ENCODE data around the gene PRKCA.

Gene PRKCA

DNA sequence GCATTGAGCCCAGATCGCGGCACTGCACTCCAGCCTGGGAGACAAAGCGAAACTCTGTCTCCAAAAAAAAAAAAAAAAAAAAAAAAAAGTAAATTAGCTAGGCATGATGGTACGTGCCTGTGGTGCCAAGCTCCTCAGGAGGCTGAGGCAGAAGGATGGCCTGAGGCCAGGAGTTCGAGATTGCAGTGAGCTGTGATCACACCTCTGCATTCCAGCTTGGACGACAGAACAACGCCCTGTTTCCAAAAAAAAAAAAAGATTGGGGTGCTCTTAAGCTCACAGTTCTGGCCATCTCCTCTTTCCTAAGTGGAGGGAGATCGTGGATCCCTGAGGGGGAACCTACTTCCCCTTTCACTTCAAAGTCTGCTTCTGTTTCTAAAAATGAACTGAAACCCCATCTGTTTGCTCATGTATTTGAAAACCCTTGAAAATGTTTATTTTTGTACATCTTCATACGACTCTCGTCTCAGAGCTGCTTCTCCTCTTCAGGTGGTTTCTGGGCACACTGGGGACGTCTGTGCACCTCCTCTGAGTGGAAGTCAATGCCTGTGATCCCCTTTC lies 138.8 kb downstream of the PRKCA start:
- H3K4me1 ChIP-seq (ENCODE audit: control insufficient read depth, insufficient read depth, low read length, unreplicated experiment) = peaks cover 8% of the 10 kb centered on the region
- peaks cover 82% of the 10 kb centered on the region for H3K79me2 ChIP-seq (ENCODE audit: control insufficient read depth, insufficient read depth, low read length, unreplicated experiment)
- H2AFZ ChIP-seq (ENCODE audit: low read length, unreplicated experiment) = no peak overlapping the region
- no peaks in the 10 kb centered on the region for H3K27me3 ChIP-seq (ENCODE audit: insufficient read depth, low read length)
- no peak overlapping the region for H3K4me3 ChIP-seq (ENCODE audit: low read depth, low read length)
- no peak overlapping the region for H3K27ac ChIP-seq (ENCODE audit: low read depth, low read length)
- H3K36me3 ChIP-seq (ENCODE audit: insufficient read depth, low read length) = peaks cover 6% of the 10 kb centered on the region; the same call in 1 of the 2 replicates

DNA sequence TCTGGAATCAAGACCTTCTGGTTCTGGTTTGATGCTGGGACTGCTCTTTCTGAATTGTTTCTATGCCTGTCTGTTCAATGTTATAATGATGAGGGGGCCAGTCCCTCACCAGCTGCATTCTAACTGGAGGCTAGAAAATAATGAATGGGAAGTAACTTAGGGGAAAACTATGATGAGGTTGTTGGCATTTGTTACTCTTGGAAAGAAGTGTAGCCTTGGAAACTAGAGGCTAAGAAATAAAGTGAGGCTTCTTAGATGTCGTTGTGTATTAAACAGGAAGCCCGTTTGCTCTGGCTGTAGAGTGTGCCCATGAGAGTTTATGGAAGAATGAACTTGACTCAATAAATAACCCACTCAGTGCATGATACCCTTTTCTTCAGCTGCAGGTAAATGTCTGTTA lies 140.8 kb downstream of the PRKCA start:
- H2AFZ ChIP-seq (ENCODE audit: low read length, unreplicated experiment) = no peak overlapping the region
- peaks cover 6% of the 10 kb centered on the region; the same call in 1 of the 2 replicates for H3K36me3 ChIP-seq (ENCODE audit: insufficient read depth, low read length)
- H3K27me3 ChIP-seq (ENCODE audit: insufficient read depth, low read length) = no peaks in the 10 kb centered on the region
- peaks cover 2% of the 10 kb centered on the region for H3K4me1 ChIP-seq (ENCODE audit: control insufficient read depth, insufficient read depth, low read length, unreplicated experiment)
- H3K4me3 ChIP-seq (ENCODE audit: low read depth, low read length) = no peak overlapping the region
- H3K79me2 ChIP-seq (ENCODE audit: control insufficient read depth, insufficient read depth, low read length, unreplicated experiment) = peaks cover 86% of the 10 kb centered on the region
- H3K27ac ChIP-seq (ENCODE audit: low read depth, low read length) = no peak overlapping the region

DNA sequence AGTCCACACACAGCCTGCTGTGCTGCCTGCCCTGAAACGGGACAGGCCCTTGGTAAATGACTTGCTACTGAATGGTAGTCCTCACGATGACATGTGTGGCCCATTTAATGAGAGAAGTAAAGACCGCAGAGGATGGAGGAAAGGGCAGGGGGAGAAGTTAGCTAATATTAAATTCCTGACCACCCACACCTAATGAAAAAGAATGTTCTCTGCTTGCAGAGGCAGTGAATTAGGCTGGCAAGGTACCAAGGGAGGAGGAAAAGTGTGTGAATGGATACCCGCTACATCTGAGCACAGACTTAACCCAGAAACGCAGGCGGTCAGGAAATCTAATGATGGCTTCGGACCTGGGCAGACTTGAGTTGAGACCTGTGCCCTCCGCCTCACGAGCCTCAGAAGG lies 141.2 kb downstream of the PRKCA start:
- H3K36me3 ChIP-seq (ENCODE audit: insufficient read depth, low read length) = peaks cover 6% of the 10 kb centered on the region; the same call in 1 of the 2 replicates
- no peak overlapping the region for H3K4me3 ChIP-seq (ENCODE audit: low read depth, low read length)
- peaks cover 2% of the 10 kb centered on the region for H3K4me1 ChIP-seq (ENCODE audit: control insufficient read depth, insufficient read depth, low read length, unreplicated experiment)
- no peak overlapping the region for H3K27ac ChIP-seq (ENCODE audit: low read depth, low read length)
- H3K79me2 ChIP-seq (ENCODE audit: control insufficient read depth, insufficient read depth, low read length, unreplicated experiment) = peaks cover 85% of the 10 kb centered on the region
- H3K27me3 ChIP-seq (ENCODE audit: insufficient read depth, low read length) = no peaks in the 10 kb centered on the region
- H2AFZ ChIP-seq (ENCODE audit: low read length, unreplicated experiment) = no peak overlapping the region

DNA sequence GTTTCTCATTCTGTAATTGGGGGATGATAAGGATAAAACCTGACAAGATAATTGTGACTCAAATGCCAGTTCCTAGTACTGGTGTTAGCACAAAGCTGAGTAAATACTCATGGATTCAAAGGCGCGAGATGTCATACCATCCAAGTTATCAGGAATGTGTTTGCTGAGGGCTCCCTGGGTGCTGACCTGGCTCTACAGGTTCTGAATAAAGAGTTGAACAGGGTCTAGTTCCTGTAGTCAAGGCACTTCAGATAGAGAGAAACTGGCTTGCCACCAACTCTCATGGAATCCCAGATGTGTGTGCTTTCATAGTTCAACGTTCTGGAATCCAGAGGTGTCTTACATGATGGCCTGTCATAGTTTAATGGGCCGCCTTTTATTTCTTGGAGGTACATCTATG lies 141.6 kb downstream of the PRKCA start:
- Histone ChIP-seq H3K4me3 (ENCODE audit: low read depth, low read length) (no peak overlapping the region), H3K79me2 (ENCODE audit: control insufficient read depth, insufficient read depth, low read length, unreplicated experiment) (peaks cover 85% of the 10 kb centered on the region), H3K4me1 (ENCODE audit: control insufficient read depth, insufficient read depth, low read length, unreplicated experiment) (peaks cover 2% of the 10 kb centered on the region), H3K36me3 (ENCODE audit: insufficient read depth, low read length) (peaks cover 6% of the 10 kb centered on the region; the same call in 1 of the 2 replicates), H3K27ac (ENCODE audit: low read depth, low read length) (no peak overlapping the region), H2AFZ (ENCODE audit: low read length, unreplicated experiment) (no peak overlapping the region), H3K27me3 (ENCODE audit: insufficient read depth, low read length) (no peaks in the 10 kb centered on the region)

DNA sequence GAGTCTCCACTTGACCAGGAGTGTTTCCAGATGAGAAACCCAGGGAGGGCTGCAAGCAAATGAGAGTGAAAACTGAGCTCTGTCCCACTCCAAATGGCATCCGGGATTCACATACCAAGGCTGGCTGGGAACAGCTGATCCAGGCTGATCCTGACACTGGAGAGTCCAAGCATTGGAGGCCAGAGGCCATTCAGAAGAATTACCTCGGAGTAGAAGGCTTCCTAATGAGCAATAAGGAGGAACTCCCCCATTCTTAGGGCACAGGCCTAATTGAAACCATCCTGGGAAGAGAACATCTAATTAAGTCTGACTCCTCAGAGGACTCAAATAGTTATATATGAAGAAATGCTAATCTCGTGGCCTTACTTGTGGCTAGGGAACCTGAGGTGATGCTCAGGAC lies 142.8 kb downstream of the PRKCA start:
- Histone ChIP-seq H3K27me3 (ENCODE audit: insufficient read depth, low read length) (no peaks in the 10 kb centered on the region), H3K79me2 (ENCODE audit: control insufficient read depth, insufficient read depth, low read length, unreplicated experiment) (peaks cover 87% of the 10 kb centered on the region), H3K36me3 (ENCODE audit: insufficient read depth, low read length) (peaks cover 6% of the 10 kb centered on the region; the same call in 1 of the 2 replicates), H3K4me1 (ENCODE audit: control insufficient read depth, insufficient read depth, low read length, unreplicated experiment) (peaks cover 2% of the 10 kb centered on the region), H3K4me3 (ENCODE audit: low read depth, low read length) (no peak overlapping the region), H2AFZ (ENCODE audit: low read length, unreplicated experiment) (no peak overlapping the region), H3K27ac (ENCODE audit: low read depth, low read length) (no peak overlapping the region)

DNA sequence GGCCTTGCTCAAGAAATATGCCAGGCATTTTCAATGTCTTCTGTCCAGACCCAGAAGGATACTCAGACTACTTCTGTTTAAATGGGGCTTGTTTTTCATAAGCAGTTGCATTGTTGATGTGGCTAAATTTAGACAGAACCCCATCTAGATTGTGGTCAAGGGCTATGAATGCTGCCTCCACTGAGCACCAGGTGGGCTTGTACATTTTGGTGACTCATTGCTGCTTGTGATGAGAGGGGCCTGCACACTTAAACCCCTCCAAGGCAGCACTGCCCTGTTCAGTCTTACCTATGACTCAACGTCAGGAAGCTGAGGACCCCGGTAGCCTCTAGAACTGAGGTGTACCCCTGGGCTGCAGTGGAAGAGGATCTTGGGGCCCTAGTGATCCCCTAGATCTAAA lies 144.0 kb downstream of the PRKCA start:
- peaks cover 86% of the 10 kb centered on the region for H3K79me2 ChIP-seq (ENCODE audit: control insufficient read depth, insufficient read depth, low read length, unreplicated experiment)
- no peaks in the 10 kb centered on the region for H3K27me3 ChIP-seq (ENCODE audit: insufficient read depth, low read length)
- no peak overlapping the region for H3K4me3 ChIP-seq (ENCODE audit: low read depth, low read length)
- H3K4me1 ChIP-seq (ENCODE audit: control insufficient read depth, insufficient read depth, low read length, unreplicated experiment) = peaks cover 2% of the 10 kb centered on the region
- peaks cover 6% of the 10 kb centered on the region; the same call in 1 of the 2 replicates for H3K36me3 ChIP-seq (ENCODE audit: insufficient read depth, low read length)
- no peak overlapping the region for H3K27ac ChIP-seq (ENCODE audit: low read depth, low read length)
- H2AFZ ChIP-seq (ENCODE audit: low read length, unreplicated experiment) = no peak overlapping the region

DNA sequence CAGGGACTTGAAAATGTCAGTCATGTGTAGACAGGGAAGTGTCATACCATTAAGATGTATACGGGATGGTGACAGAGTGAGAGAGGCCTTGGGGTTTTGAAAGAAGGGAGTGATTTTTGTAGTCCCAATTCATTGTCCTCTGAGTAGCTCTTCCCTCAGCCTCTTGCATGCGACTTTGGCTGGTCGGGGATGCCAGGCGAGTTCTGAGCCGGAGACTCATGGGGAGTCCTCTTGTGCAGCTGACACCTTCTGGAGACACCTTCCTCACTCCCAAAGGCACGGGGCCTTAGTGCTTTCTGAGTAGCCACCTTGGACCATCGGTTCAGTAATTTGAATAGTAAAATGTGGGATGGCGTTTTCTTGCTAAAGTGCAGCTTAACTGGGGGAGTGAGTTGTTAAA lies 144.7 kb downstream of the PRKCA start:
- H3K27ac ChIP-seq (ENCODE audit: low read depth, low read length) = no peak overlapping the region
- H3K79me2 ChIP-seq (ENCODE audit: control insufficient read depth, insufficient read depth, low read length, unreplicated experiment) = peaks cover 88% of the 10 kb centered on the region
- no peak overlapping the region for H2AFZ ChIP-seq (ENCODE audit: low read length, unreplicated experiment)
- no peaks in the 10 kb centered on the region for H3K27me3 ChIP-seq (ENCODE audit: insufficient read depth, low read length)
- H3K36me3 ChIP-seq (ENCODE audit: insufficient read depth, low read length) = peaks cover 6% of the 10 kb centered on the region; the same call in 1 of the 2 replicates
- peaks cover 2% of the 10 kb centered on the region for H3K4me1 ChIP-seq (ENCODE audit: control insufficient read depth, insufficient read depth, low read length, unreplicated experiment)
- H3K4me3 ChIP-seq (ENCODE audit: low read depth, low read length) = no peak overlapping the region

DNA sequence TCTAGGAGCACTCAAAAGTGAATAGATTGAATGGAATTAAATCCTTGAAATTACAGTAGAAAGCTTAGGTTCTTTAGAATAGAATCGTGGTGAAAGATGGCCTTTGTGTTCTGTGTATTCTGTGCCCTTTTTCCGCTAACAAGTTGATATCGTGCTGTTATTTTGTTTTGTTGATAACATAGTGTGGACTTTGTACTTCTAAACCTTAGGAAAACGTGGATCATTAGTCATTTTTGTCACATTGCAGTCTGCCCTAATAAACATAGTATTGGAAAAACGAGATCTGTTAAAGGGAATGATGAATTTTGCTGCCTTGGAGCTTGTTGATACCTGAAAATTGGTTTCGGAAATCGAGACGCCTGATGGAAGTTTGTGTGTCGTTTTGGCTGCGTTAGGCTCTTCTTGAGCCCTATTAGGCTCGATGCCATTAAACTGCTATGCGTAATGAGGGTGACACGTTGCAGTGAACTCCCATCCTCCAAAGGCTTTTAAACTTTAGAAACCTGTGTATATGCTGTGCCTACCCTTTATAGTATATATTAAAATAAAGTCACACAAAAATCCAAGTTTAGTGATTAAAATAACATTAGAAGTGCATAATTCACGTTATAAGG lies 145.7 kb downstream of the PRKCA start:
- H3K27ac ChIP-seq (ENCODE audit: low read depth, low read length) = no peak overlapping the region
- H2AFZ ChIP-seq (ENCODE audit: low read length, unreplicated experiment) = no peak overlapping the region
- H3K79me2 ChIP-seq (ENCODE audit: control insufficient read depth, insufficient read depth, low read length, unreplicated experiment) = peaks cover 87% of the 10 kb centered on the region
- H3K4me3 ChIP-seq (ENCODE audit: low read depth, low read length) = no peak overlapping the region
- peaks cover 6% of the 10 kb centered on the region; the same call in 1 of the 2 replicates for H3K36me3 ChIP-seq (ENCODE audit: insufficient read depth, low read length)
- H3K4me1 ChIP-seq (ENCODE audit: control insufficient read depth, insufficient read depth, low read length, unreplicated experiment) = peaks cover 2% of the 10 kb centered on the region
- no peaks in the 10 kb centered on the region for H3K27me3 ChIP-seq (ENCODE audit: insufficient read depth, low read length)

DNA sequence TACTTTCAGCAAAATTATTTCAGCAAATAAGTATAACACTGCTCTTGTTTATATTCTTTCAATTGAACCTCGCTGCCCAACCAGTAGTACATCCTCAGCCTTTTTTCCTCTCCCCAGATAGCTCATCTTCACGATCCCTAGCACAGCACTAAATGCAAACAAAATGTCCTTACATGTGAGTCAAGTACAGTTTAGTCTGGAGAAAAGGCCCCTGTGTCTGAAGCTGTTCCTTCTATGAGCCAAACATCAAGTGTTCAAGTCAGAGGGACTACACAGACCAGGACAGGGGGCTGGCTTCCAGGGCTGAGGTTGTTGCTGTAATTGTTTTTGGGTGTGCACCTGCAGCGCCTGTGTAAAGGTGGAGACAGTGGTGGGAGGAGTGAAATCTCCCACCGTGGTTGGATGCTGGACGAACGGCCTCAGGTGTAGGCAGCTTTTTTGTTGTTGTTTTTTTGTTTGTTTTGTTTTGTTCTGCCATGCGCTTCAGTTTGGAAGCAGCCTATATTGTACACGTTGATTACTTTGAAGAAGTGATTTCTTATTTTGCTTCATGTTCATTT lies 147.1 kb downstream of the PRKCA start:
- Histone ChIP-seq H3K4me3 (ENCODE audit: low read depth, low read length) (no peak overlapping the region), H3K4me1 (ENCODE audit: control insufficient read depth, insufficient read depth, low read length, unreplicated experiment) (peaks cover 2% of the 10 kb centered on the region), H3K27ac (ENCODE audit: low read depth, low read length) (no peak overlapping the region), H3K27me3 (ENCODE audit: insufficient read depth, low read length) (no peaks in the 10 kb centered on the region), H3K79me2 (ENCODE audit: control insufficient read depth, insufficient read depth, low read length, unreplicated experiment) (peaks cover 83% of the 10 kb centered on the region), H3K36me3 (ENCODE audit: insufficient read depth, low read length) (peaks cover 6% of the 10 kb centered on the region; the same call in 1 of the 2 replicates), H2AFZ (ENCODE audit: low read length, unreplicated experiment) (no peak overlapping the region)

DNA sequence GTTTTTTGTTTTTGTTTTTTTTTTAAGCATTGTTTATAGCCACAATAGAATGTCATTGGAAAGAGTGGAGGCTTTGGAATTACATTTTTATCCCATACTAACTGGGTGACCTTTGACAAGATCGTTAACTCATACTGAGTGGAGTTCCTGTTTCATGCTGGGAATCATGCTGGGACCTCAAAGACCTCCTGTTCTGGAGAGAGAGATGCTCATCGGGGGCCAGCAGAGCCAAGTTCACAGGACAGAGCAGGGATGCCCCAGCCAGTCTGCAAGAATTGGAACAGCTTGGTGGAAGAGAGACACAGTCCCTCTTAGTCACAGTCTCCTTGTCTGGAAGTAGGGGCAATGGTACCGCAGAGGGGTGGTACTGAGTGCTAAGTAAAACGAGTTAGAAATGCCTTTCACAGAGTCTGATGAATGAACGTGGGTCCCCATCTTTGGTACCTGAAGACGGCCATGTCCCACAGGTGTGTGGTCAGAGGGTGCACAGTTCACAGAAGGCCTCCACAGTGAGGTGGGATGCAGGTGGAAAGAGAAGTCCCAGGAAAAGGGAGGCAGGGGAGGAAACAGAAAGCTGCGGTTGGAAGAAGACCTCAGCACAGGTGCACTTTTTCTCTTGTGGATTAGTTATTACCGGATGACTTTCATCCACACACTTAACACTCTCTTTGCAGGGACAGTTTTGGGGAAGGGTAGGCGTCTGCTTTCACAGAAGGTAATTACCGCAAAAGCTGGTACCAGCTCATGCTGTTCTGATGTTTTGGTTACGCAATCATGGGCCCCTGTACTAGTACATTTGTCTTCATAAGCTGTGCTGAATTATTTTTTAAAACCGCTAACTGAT lies 147.8 kb downstream of the PRKCA start:
- H3K27me3 ChIP-seq (ENCODE audit: insufficient read depth, low read length) = no peaks in the 10 kb centered on the region
- no peak overlapping the region for H2AFZ ChIP-seq (ENCODE audit: low read length, unreplicated experiment)
- no peak overlapping the region for H3K27ac ChIP-seq (ENCODE audit: low read depth, low read length)
- H3K4me1 ChIP-seq (ENCODE audit: control insufficient read depth, insufficient read depth, low read length, unreplicated experiment) = no peaks in the 10 kb centered on the region
- H3K36me3 ChIP-seq (ENCODE audit: insufficient read depth, low read length) = peaks cover 1% of the 10 kb centered on the region; the same call in 1 of the 2 replicates
- H3K4me3 ChIP-seq (ENCODE audit: low read depth, low read length) = no peak overlapping the region
- H3K79me2 ChIP-seq (ENCODE audit: control insufficient read depth, insufficient read depth, low read length, unreplicated experiment) = peaks cover 81% of the 10 kb centered on the region

Data from ACC112 (cell line).